GM12872 (cell line): Measurements from ENCODE around the gene HIVEP3.

Experiments
- TF ChIP-seq, protein P1 (sequence below): IDR thresholded peaks from 3 replicates; pipeline ENCODE4 v1.5.1; 2011; ENCODE audit warnings: low read depth, mild to moderate bottlenecking, low read length, moderate library complexity; ENCODE audit not compliant: insufficient read depth

Gene HIVEP3

GRCh38 chr1:41618066-41618825, 300.5 kb downstream of the HIVEP3 start:
- TF ChIP-seq, protein P1, sequence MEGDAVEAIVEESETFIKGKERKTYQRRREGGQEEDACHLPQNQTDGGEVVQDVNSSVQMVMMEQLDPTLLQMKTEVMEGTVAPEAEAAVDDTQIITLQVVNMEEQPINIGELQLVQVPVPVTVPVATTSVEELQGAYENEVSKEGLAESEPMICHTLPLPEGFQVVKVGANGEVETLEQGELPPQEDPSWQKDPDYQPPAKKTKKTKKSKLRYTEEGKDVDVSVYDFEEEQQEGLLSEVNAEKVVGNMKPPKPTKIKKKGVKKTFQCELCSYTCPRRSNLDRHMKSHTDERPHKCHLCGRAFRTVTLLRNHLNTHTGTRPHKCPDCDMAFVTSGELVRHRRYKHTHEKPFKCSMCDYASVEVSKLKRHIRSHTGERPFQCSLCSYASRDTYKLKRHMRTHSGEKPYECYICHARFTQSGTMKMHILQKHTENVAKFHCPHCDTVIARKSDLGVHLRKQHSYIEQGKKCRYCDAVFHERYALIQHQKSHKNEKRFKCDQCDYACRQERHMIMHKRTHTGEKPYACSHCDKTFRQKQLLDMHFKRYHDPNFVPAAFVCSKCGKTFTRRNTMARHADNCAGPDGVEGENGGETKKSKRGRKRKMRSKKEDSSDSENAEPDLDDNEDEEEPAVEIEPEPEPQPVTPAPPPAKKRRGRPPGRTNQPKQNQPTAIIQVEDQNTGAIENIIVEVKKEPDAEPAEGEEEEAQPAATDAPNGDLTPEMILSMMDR, result no peak

- TF ChIP-seq, protein P1, result no peak
Observed at GRCh38 chr1:41617336-41617735, 301.4 kb downstream of the HIVEP3 start.

GRCh38 chr1:41616563-41616962, 302.2 kb downstream of the HIVEP3 start:
- TF ChIP-seq, protein P1, result no peak

DNA sequence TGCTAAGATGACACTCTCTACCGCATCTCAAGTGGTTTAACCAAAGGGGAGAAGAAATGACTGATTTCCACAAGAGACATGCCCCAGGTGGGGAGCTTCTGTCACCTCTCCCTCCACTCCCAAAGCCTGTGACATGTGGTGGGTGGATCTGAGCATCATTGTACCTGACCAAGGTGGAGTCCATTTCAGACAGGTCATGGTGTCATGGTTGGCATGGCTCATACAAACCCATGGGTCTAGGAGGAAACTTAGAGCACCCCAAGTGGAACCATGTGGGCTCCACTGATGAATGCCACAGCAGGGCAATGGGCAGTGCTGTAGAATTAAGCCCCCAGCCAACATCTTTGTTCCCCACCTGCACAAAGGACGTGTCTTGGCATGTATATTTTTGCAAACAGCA, 302.7 kb downstream of the HIVEP3 start:
- TF ChIP-seq, protein P1, result no peak

DNA sequence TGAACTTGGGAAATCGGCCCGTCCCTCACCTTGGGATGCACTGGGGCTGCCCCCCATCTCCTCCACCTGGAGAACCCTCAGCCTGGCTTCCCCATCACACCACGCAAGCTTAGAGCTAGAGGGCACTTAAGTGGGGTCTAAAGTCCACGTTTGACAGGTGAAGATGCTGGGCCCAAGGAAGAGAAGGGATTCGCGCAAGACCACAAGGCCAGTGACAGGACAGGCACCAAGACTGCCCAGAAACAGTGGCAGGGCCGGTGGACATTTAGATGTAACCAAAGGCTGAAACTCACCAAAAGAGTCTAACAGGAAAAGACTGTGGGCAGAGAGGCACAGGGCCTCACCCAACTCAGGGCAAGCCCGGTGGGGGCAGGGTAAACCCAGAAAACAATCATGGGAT, 303.4 kb downstream of the HIVEP3 start:
- TF ChIP-seq, protein P1, result no peak

DNA sequence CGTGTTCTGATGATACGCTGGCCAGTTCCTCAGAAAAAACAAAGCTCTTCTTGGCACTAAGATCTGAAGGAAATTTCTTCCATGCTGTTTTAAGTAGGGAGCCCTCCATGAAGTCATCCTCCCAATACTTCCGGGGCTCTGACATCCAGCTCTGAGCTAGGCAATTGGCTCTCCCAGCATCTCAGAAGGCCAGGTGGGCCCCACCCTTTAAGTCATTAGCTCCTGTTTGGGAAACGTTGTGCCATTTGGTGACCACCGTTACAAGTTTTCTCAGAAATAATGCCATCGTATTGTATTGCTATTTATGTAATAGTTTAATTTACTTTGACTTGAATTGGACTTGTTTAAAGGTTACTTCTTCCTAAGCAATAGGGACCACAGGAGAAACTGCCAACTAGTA, 303.9 kb downstream of the HIVEP3 start:
- TF ChIP-seq, protein P1, result no peak

DNA sequence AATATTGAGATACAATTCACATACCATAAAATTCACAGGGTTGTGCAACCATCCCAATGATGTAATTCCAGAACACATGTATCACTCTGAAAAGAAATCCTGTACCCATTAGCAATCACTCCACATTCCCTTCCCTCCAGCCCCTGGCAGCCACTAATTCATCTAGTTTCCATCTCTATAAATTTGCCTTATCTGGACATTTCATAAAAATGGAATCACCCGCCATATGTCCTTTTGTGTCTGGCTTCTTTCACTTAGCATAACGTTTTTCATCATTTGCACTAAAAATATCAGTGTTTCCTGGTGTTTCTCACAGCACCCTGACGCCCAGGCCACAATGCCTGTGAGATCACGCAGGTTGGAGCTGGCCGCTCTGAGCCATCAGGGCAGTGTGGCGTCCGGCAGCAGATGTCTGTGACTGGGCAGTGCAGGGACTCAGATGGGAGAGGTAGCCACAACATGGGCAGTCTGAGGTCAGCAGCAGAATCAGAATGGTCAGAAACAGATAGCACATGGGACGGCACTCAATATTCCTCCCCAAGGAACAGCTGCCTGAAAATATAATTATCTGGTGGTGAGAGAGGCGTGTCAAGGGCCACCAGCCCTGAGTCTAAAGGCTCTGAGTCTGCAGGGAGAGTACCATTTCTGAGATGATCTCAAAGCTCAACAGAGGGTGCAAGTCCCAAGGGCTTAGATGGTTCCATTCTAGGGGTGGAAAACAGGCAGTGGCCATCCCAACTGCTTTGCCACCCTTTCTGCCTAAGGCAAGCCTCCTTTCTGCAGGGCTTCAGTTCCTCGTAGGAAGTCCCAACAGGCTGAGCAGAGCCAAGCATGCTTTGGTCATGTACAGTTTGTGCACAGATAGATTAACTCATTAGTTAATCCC, 304.8 kb downstream of the HIVEP3 start:
- TF ChIP-seq, protein P1, result no peak
